Neural progenitor cell (in vitro differentiated cells): ENCODE results near the gene GPR37L1. TPM values are rescaled to one million over a fixed set of nuclear protein-coding genes. Genes with fewer than 3 reads are reported as not detected.
A peak's percentile ranks its signal among the peaks of the same experiment; 100 is the strongest.

ENCODE experiments used
- DNase-seq: peaks from one replicate; pipeline ENCODE4 v3.0.0-alpha.2; 2016; ENCODE audit warnings: low spot score
- H2AFZ ChIP-seq: fragments of 200-600 bp; sonication (generic); replicated peaks from 2 replicates; pipeline ENCODE4 v1.6.1; 2016; ENCODE audit warnings: antibody characterized with exemption
- H3F3A ChIP-seq: fragments of 200-600 bp; sonication (generic); 2 replicates; pipeline ENCODE4 v1.6.1; 2016; ENCODE audit warnings: antibody characterized with exemption, low read depth
- H3K27ac ChIP-seq: fragments of 200-600 bp; sonication (generic); 2 replicates; pipeline ENCODE4 v1.5.1; 2016; ENCODE audit warnings: mild to moderate bottlenecking
- H3K27me3 ChIP-seq: fragments of 200-600 bp; sonication (generic); 2 replicates; pipeline ENCODE4 v1.6.1; 2016; ENCODE audit warnings: mild to moderate bottlenecking, moderate library complexity
- H3K36me3 ChIP-seq: fragments of 200-600 bp; sonication (generic); 2 replicates; pipeline ENCODE4 v1.5.1; 2016
- H3K4me1 ChIP-seq: fragments of 200-600 bp; sonication (generic); 2 replicates; pipeline ENCODE4 v1.6.1; 2016; ENCODE audit warnings: mixed run types
- H3K4me2 ChIP-seq: fragments of 200-600 bp; sonication (generic); 2 replicates; pipeline ENCODE4 v1.6.1; 2016
- H3K4me3 ChIP-seq: fragments of 200-600 bp; sonication (generic); 2 replicates; pipeline ENCODE4 v1.5.1; 2016
- H3K79me2 ChIP-seq: fragments of 200-600 bp; sonication (generic); 2 replicates; pipeline ENCODE4 v1.6.1; 2016; ENCODE audit warnings: low read depth
- H3K9ac ChIP-seq: fragments of 200-600 bp; sonication (generic); 2 replicates; pipeline ENCODE4 v1.6.1; 2016
- H3K9me3 ChIP-seq: fragments of 200-600 bp; sonication (generic); 2 replicates; pipeline ENCODE4 v1.5.1; 2016; ENCODE audit warnings: low read depth
- H4K20me1 ChIP-seq: fragments of 200-600 bp; sonication (generic); 2 replicates; pipeline ENCODE4 v1.6.1; 2016; ENCODE audit warnings: low read depth
- H3K27ac Mint-ChIP-seq: 3 replicates; pipeline ENCODE4 v1.8.0; 2021; ENCODE audit warnings: mixed read lengths
- H3K27me3 Mint-ChIP-seq: 2 replicates; pipeline ENCODE4 v1.8.0; 2022; ENCODE audit warnings: low read depth, mild to moderate bottlenecking, inconsistent platforms, moderate library complexity, mixed read lengths; ENCODE audit not compliant: insufficient read depth
- H3K36me3 Mint-ChIP-seq: 3 replicates; pipeline ENCODE4 v1.8.0; 2021; ENCODE audit warnings: mixed read lengths
- H3K4me1 Mint-ChIP-seq: 3 replicates; pipeline ENCODE4 v1.8.0; 2021; ENCODE audit warnings: mixed read lengths
- H3K4me3 Mint-ChIP-seq: 3 replicates; pipeline ENCODE4 v1.8.0; 2021; ENCODE audit warnings: mild to moderate bottlenecking, moderate library complexity, mixed read lengths
- H3K9me3 Mint-ChIP-seq: 3 replicates; pipeline ENCODE4 v1.8.0; 2020; ENCODE audit warnings: mixed read lengths
- CTCF ChIP-seq: fragments of 200-600 bp; sonication (generic); IDR thresholded peaks from 2 replicates; pipeline ENCODE4 v1.5.1; 2017; ENCODE audit warnings: antibody characterized with exemption, mild to moderate bottlenecking
- EZH2 ChIP-seq: fragments of 200-600 bp; sonication (generic); IDR thresholded peaks from 2 replicates; pipeline ENCODE4 v1.6.1; 2017; ENCODE audit warnings: antibody characterized with exemption, mild to moderate bottlenecking, moderate library complexity
- EZH2phosphoT487 ChIP-seq: fragments of 200-600 bp; sonication (generic); IDR thresholded peaks from 2 replicates; pipeline ENCODE4 v1.6.1; 2017; ENCODE audit warnings: antibody characterized with exemption
- total RNA-seq: library from RNA; depleted of rRNA; stranded (reverse); fragments of >200 nt; gene quantifications from 2 replicates; pipeline ENCODE4 v1.2.3, GENCODE V29; 2015; ENCODE audit warnings: low replicate concordance

GPR37L1 gene
- total RNA-seq, 1 donor from 2014 or later, result not detected

- no peaks in the 10 kb centered on the region for H3K27me3 ChIP-seq
- H3K4me2 ChIP-seq, result no peak overlapping the region
- no peaks in the 10 kb centered on the region for H3K9me3 ChIP-seq
- Mint-ChIP-seq H3K4me1 (peaks cover 28% of the 10 kb centered on the region), H3K4me3 (no peak overlapping the region), H3K27me3 (peaks cover 5% of the 10 kb centered on the region), H3K36me3 (no peaks in the 10 kb centered on the region), H3K9me3 (no peaks in the 10 kb centered on the region), H3K27ac (no peak overlapping the region)
- H3K36me3 ChIP-seq, result no peaks in the 10 kb centered on the region
- no peaks in the 10 kb centered on the region for H3K79me2 ChIP-seq
- H3F3A ChIP-seq, result peaks cover 24% of the 10 kb centered on the region
- no peak for TF ChIP-seq EZH2
- no peak for TF ChIP-seq EZH2phosphoT487
- TF ChIP-seq CTCF, result no peak
- H3K27ac ChIP-seq, result no peak overlapping the region
- no peak overlapping the region for H3K4me3 ChIP-seq
- H4K20me1 ChIP-seq, result no peaks in the 10 kb centered on the region
- H2AFZ ChIP-seq, result no peak overlapping the region
- DNase-seq, result no peak
- no peak overlapping the region for H3K9ac ChIP-seq
- H3K4me1 ChIP-seq, result peaks cover 29% of the 10 kb centered on the region
Observed at GRCh38 chr1:202081992-202082391, 40.7 kb upstream of the GPR37L1 start.

DNA sequence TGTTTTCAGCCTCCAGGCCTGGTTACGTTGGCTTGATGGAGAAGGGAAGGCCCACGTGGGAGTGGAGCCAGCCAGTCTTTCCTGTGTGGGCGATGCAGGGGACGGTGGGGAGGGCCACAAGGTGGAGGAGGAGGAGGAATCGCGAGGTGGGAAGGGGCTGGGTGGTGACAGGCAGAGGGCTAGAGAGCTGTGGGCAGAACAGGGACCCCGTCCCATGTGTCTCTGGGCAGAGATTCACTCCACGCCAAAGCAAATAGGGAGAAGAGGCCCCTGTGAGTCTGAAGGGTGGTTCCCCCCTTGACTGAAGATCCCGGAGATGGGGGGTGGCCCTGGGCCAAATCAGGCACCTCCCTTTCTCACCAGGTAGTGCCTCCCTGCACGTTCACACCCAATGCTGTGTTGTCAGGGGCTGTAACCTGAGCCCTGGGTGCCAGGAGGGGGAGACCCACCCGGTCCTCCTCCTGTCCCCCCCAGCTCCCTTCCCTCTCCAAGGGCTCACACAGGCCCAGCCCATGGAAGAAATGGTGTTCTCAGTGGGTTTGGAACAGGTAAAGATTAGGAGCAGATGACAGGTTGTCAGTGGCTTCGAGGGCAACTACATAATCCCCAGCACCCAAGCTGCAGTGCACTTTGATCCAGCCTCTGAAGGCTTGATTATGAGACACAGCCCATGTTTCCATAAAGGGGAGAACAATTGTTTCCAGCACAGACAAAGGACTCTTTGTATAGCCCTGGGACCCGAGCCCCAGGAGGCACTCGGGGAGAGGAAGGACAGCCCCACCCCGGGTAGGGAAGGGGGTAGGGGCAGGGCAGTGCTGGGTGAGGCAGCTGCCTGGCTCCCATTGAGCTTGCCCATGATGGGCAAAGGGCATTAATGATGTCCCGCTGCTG, 37.7 kb upstream of the GPR37L1 start:
- H3K9me3 ChIP-seq, result no peaks in the 10 kb centered on the region
- H3K9ac ChIP-seq, result no peak overlapping the region
- H3K27me3 Mint-ChIP-seq, result peaks cover 5% of the 10 kb centered on the region
- no peaks in the 10 kb centered on the region for H4K20me1 ChIP-seq
- peak overlapping the region; percentile 59 for H3K4me2 ChIP-seq
- no peaks in the 10 kb centered on the region for H3K36me3 ChIP-seq
- peak overlapping the region; percentile 52 for H2AFZ ChIP-seq
- TF ChIP-seq EZH2, result no peak
- no peak for TF ChIP-seq CTCF
- TF ChIP-seq EZH2phosphoT487, result no peak
- no peak overlapping the region for H3K4me3 ChIP-seq
- H3F3A ChIP-seq, result peaks cover 24% of the 10 kb centered on the region
- H3K27ac ChIP-seq, result no peak overlapping the region
- H3K27ac Mint-ChIP-seq, result peak overlapping the region; percentile 46
- H3K27me3 ChIP-seq, result no peaks in the 10 kb centered on the region
- H3K4me1 ChIP-seq, result peaks cover 29% of the 10 kb centered on the region
- H3K4me1 Mint-ChIP-seq, result peaks cover 37% of the 10 kb centered on the region
- no peaks in the 10 kb centered on the region for H3K9me3 Mint-ChIP-seq
- peak; percentile 66 for DNase-seq
- no peaks in the 10 kb centered on the region for H3K79me2 ChIP-seq
- H3K4me3 Mint-ChIP-seq, result no peak overlapping the region
- H3K36me3 Mint-ChIP-seq, result no peaks in the 10 kb centered on the region

GRCh38 chr1:202085682-202086373, 36.9 kb upstream of the GPR37L1 start:
- H3K4me1 Mint-ChIP-seq, result peaks cover 37% of the 10 kb centered on the region
- no peak overlapping the region for H3K4me3 ChIP-seq
- DNase-seq, result peak; percentile 43

More at GRCh38 chr1:202085682-202086373, 36.9 kb upstream of the GPR37L1 start:
- peak overlapping the region; percentile 59 for H3K4me2 ChIP-seq
- H3K27ac ChIP-seq, result no peak overlapping the region
- no peaks in the 10 kb centered on the region for H3K27me3 ChIP-seq
- Mint-ChIP-seq H3K4me3 (no peak overlapping the region), H3K27ac (peak overlapping the region; percentile 23), H3K9me3 (no peaks in the 10 kb centered on the region), H3K27me3 (peaks cover 6% of the 10 kb centered on the region), H3K36me3 (no peaks in the 10 kb centered on the region)
- no peaks in the 10 kb centered on the region for H3K79me2 ChIP-seq
- peaks cover 29% of the 10 kb centered on the region for H3K4me1 ChIP-seq
- H4K20me1 ChIP-seq, result no peaks in the 10 kb centered on the region
- H2AFZ ChIP-seq, result peak overlapping the region; percentile 86
- TF ChIP-seq EZH2phosphoT487, result no peak
- H3K9ac ChIP-seq, result no peak overlapping the region
- H3K9me3 ChIP-seq, result no peaks in the 10 kb centered on the region
- no peaks in the 10 kb centered on the region for H3K36me3 ChIP-seq
- H3F3A ChIP-seq, result peaks cover 24% of the 10 kb centered on the region
